Endometrial microvascular endothelial cells (primary cell): ENCODE measurements around the gene TSHB. TPM values are rescaled to one million over a fixed set of nuclear protein-coding genes. Genes with fewer than 3 reads are reported as not detected.
"Not testable (repeated sequence)": the region's sequence is repeated elsewhere in the genome, so short reads cannot be mapped to it uniquely, and the experiment has no call there.

Source experiments
- in situ Hi-C: cut with HindIII; loops from 2 replicates; pipeline ENCODE4 v1.10.0; 2017; ENCODE audit warnings: low sequenced_read_pairs, low pct_unique_long_range_greater_than_20kb; ENCODE audit errors: inconsistent ontology term
- total RNA-seq: library from RNA; depleted of rRNA; stranded (reverse); fragments of >200 nt; gene quantifications from one replicate; pipeline ENCODE4 v1.2.3, GENCODE V29; 2015; ENCODE audit errors: inconsistent ontology term

TSHB gene
- not detected for total RNA-seq

DNA sequence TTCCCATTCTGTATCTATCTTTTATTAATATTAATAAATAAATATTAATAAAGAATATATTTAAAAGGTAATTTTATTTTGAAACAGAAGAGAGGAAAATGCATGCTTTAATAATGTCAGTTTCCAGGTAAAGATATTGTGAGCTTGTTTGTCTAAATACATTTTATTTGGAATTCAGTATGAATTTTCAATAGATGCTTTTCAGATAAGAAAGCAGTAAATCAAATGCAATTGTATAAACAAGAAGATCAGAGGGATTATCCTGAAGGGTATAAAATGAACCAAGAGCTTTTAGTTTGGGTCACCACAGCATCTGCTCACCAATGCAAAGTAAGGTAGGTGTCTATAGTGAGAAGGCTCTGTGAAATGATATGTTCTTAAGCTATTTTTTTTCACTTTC lies at the start of gene TSHB:
TSS of gene TSHB (plus strand) at position 301 of the 400 bp plus-strand sequence. CDS start 3,537 bp downstream, outside the sequence.
- in situ Hi-C loops = no loop called here

DNA sequence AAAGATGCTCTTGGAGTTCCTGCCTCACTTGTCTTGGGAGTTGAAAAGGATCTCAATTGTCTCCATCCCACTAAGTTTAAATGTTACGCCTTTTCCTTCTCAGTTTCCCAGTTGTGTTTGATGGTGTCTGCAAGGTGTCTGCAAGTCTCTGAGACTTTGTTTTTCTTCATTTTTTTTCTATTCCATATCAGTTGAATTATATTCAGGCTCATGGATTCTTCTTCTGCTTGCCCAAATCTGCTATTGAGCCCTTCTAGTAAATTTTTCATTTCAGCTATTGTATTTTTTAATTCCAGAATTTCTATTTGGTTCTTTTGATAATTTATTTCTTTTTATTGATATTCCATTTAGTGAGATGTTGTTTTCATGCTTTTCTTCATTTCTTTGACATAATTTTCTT lies 47.4 kb upstream of the TSHB start:
- in situ Hi-C loops = no loop called here

DNA sequence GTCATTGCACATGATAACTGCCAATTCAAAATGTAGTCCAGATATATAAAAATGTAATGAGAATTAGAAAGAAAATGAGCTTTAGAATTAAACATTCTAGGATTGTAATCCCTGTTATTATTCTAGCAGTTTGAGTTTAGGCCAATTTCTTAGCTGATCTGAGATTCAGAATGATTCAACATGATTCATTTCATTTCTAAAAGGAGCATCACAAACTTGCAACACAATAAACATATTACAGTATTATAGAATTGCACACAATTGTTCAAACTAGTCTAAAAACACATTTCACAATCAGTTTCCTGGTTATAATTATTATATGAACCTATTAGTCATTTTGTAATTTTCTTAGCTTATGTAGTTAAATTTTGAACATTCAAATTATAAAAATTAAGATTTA lies 43.3 kb upstream of the TSHB start:
- in situ Hi-C loops = no loop called here

DNA sequence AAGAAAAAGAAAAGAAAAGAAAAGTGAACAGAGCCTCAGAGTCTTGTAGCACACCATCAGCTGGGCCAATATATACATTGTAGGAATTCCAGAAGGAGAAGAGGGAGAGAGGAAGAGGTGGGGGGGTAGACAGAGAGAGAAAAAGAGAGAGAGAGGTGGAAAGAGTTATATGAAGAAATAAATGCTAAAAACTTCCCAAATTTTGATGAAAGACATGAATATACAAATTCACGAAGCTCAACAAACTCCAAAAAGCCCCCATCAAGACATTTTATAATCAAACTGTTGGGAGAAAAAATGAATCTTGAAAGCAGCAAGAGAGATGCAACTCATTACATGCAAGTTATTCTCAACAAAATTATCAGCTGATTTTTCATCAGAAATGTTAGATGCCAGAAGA lies 41.5 kb upstream of the TSHB start:
- in situ Hi-C loops = no loop called here

DNA sequence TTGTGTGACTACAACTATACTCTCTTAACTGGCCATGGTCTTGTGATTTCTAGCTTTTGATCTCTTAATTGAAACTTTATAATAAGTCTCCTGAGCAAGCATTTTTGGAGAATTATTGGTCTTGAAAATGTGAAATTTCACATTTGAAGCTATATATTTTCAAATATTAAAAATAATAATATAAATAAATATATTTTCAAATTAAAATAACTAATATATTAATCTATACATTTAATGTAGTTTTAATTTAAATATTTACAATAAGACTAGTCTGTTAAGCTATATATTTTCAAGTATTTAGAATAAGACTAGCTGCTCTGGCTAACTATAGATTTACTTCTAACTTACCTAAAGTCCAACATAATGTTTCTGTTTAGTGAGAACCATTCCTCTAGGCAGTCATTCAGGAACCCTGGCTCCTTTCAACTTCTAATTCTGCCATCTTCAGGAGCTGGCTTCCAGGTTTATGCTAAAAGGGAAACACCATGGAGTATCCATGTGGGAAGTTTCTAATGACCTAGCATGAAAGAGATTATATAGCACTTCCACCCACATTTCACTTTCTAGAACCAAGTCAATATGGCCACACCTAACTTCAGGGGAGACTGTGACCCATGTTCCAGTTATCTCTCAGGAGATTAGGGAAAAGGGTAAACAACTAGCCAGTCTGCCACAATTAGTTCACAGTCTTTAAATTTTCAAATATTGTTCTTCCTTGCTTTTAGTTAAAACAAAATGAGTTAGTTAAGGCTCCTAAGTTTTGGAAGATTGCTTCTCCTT lies 31.9 kb upstream of the TSHB start:
- in situ Hi-C loops = no loop called here

DNA sequence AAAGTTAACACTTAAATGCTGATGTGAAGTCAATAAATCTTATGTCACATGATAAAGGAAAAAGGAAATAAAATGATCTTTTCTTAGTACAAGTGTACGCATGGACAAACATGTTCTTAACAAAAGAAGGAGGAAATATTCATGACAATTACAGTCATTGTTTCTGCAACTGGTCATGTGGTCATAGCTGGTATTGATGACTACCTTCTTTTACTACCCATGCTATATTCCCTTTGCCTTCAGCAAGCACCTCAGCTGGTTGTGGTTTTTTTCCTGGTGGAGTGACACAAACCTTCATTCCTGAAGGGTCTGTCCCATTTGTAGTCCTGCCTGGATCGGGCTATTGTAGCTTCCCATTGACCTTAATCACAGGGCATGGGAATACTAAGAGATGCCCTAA lies 23.4 kb upstream of the TSHB start:
- in situ Hi-C loops = no loop called here

DNA sequence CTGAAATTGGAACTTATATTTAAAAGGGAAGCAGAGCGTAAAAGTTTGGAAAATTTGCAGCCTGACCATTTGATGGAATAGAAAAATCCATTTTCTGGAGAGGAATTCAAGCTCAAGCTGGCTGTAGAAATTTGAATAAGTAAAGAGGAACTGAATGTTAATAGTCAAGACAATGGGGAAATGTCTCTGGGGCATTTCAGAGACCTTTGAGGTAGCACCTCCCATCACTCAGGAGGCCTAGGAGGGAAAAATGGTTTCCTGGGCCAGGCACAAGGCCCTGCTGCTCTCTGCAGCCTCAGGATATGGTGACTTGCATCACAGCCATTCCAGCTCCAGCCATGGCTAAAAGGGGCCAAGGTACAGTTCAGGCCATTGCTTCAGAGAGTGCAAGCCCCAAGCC lies 17.6 kb upstream of the TSHB start:
- in situ Hi-C loops = no loop called here

DNA sequence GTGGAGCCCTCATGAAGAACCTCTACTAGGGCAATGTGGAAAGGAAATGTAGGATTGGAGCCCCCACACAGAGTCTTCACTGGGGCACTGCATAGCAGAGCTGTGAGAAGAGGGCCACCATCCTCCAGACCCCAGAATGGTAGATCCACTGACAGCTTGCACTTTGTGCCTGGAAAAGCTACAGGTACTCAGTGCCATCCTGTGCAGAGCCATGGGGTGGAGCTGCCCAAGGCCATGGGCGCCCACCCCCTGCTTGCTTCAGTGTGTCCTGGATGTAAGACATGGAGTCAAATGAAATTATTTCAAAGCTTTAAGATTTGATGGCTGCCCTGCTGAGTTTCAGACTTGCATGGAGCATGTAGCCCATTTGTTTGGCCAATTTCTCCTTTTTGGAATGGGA lies 17.2 kb upstream of the TSHB start:
- in situ Hi-C loops = no loop called here

DNA sequence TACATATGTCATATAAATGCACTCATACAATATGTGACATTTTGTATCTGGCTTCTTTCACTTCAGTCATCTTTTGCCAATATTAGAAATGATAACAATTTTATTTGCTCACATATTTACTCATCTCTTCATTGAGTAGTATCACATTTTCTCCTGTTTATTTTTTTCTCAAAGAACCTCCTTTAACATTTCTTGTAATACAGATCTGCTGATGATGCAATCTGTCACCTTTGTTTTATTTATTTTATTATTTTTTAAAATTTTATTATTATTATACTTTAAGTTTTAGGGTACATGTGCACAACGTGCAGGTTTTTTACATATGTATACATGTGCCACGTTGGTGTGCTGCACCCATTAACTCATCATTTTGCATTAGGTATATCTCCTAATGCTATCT lies 15.8 kb upstream of the TSHB start:
- in situ Hi-C loops = no loop called here

DNA sequence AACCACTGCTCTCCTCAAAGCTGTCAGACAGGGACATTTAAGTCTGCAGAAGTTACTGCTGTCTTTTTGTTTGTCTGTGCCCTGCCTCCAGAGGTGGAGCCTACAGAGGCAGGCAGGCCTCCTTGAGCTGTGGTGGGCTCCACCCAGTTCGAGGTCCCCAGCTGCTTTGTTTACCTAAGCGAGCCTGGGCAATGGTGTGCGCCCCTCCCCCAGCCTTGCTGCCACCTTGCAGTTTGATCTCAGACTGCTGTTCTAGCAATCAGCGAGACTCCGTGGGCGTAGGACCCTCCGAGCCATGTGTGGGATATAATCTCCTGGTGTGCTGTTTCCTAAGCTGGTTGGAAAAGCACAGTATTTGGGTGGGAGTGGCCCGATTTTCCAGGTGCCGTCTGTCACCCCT lies 10.1 kb upstream of the TSHB start:
- in situ Hi-C loops = not testable (repeated sequence)

DNA sequence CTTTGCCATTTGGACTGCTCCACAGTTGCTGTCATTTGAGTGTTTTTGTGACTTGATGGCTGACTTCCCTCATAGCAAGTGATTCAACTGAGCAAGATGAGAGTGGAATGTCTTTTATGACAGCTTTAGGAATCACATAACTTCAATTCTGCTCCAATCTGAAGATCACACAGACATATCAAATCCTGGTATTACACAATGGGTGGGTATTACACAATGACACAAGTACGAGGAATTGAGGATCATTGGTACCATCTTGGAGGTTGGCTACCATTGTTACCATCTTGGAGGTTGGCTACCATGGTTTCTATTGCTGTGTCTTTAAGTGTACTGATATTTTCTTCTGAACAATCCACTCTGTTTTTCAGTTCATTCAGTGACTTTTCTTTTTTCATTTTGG lies 8.5 kb upstream of the TSHB start:
- in situ Hi-C loops = no loop called here

DNA sequence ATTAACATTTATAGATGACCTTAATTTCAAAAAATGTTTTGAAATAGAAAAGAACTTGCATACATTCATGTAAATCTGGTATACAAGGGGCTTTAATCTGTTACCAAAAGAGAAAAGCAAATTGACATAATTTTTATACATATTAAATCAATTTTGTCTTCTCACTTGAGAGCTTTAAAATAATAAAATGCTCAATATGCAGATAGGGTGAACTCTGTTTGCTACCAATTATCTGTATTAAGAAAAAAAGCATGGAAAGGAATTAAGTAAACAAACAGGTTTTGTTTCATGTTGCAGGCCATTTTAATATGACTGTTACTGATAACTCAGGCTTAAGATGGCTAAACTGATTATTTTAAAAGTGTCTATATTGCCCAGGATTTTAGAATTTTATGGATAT lies 6.0 kb upstream of the TSHB start:
- in situ Hi-C loops = no loop called here

DNA sequence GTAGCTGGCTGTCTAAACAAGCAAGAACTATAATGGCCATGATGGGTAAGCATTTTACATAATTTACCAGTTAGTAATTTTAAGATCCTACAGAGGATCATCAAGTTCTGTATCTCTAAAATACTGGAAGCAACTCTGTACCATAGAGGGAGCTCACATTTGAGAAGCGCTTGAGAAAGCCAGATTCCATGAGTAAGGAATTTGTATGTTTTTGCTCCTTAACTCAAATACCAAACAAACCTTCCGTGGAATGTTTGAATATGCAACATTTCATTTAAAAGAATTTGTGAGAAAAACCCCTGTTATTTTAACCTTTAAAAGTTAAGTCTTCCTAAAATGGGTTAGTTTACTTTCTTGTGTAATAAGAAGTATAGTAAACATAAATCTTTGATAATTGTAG lies 2.0 kb downstream of the TSHB start:
- in situ Hi-C loops = no loop called here

DNA sequence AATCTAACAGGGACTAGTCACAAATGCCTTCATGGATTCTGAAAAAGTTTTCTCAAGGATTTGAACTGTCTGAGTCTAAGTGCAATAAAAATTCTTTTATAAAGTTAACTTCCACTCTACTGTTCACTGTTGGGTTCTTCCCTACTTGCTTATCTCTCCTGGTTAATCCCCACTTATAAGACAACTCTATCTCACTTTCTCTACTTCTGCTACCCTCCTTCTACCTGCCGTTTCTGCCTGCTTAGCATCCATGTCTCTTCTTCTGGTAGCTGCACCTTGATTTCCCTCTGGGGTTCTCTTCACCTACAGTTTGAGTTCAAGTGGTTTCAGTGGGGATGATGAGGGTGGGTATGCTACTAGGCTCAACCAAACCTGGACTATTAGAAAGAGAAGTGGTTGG lies 6.0 kb downstream of the TSHB start:
- in situ Hi-C loops = no loop called here

DNA sequence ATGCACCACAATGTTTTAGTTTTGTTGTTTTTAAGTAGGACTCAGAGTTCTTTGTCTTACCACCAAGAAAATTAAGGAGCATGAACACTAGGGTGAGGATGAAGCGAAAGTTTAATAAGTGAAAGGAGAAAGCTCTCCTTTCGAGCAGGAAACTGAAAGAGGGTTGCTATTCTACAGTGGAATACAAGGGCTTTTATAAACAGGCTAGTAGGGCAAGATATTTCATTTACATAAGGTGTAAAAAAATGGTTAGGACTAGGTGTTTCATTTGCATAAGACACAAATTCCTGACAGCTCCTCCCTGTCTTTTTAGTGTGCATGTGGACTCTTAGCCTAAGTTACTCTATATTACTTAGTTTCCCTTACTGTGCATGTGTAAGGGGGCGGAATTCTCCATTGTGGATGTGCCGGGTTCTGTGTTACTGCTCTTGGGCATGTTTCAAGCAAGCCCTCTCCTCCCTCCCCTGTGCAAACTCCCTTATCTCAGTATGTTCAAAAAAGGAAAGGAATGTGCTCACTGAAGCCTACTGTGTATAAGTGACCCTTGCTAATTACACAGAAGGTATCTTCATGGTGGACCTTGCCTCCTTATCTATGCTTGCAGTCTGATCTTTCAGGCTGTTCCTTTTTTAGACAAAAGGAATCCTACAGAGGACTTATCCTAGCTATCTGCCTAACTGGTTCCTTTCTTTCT lies 7.3 kb downstream of the TSHB start:
- in situ Hi-C loops = no loop called here

DNA sequence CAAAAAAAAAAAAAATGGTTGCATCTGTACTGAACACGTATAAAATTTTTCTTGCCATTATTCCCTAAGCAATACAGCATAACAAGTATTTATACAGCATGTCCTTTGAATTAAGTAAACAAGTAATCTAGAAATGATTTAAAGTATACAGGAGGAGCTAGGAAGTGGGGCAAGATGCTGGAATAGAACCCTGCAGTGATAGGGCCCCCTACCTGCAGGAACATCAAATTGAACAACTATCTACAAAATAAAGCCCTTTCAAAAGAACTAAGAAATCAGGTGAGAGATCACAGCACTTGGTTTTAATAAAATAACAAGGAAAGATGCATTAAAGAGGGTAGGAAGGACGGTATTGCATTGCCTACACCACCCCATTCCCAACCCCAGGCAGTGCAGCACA lies 10.9 kb downstream of the TSHB start:
- in situ Hi-C loops = no loop called here

DNA sequence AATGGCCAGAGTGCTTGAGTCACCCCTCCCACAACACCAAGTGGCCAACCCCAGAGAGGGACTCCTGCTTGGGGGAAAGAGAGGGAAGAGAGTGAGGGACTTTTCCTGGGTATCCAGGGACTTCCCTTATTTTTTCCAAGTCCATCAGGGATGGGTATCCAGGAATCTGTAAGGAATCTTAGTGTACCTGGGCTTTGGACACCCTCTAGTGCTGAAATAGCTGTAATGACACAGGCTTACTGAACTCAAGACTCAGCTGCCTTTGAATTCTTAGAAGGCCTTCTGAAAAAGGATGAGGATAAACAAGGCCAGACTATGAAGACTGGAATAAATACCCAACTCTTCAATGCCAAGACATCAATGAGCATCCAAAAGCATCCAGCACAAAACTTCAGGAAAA lies 12.0 kb downstream of the TSHB start:
- in situ Hi-C loops = no loop called here

DNA sequence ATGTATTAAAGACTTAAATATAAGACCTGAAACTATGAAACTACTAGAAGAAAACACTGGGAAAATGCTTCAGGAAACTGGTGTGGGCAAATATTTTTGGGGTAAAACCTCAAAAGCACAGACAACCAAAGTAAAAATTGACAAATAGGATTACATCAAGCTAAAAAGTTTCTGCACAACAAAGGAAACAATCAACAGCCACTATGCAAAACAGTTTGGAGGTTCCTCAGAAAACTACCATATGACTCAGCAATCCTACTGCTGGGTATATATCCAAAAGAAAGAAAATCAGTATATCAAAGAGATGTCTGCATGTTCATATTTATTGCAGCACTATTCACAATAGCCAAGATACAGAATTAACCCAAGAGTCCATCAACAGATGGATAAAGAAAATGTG lies 17.1 kb downstream of the TSHB start:
- in situ Hi-C loops = no loop called here

DNA sequence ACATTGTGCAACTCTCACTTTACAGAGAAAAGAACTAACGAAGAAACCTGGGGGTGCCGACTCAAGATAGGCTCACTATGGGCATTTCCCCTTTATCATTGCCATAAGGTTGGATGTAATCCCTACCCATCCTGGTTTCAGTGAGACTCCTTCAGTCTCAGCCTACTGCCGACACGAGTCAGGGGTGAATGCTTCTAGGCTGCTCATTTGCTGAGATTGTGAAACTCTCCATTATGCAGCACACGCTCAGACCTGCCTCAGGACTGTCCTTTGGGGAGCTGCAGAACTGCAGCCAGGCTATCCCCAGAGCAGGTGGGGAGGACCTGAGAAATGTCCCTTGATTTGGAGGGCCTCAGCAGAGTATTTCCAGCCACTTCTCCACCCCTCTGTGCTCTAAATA lies 22.2 kb downstream of the TSHB start:
- in situ Hi-C loops = no loop called here

DNA sequence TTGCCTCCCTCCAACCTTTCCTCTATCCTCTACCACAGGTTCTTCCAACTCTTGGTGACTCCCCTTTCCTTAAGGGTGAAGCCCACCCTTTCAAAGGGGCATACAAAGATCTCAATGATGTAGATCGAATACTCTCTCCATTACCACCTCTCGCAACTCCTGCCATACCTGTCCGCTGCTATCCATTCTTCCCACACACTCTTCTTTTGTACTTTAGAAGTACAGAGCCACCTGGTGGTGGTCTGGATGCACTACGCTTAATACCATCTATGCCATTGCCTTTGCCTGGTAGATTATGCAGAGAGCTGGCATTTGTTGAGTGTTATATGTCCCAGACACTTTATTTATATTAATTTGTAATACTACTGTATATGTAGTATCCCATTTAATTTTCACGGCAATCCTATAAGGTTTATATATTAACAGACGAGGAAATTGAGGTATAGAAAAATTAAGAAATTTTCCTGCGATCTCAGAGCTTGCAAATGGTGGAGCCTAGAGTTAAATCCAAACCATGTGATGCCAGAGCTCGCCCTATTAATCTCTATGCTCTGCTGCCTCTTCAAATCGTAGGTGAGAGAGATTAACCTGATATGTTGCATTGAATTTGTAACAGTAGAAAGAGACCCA lies 22.9 kb downstream of the TSHB start:
- in situ Hi-C loops = no loop called here
